Measurements from ENCODE around the gene OPCML. TPM values are rescaled to one million over a fixed set of nuclear protein-coding genes. Genes with fewer than 3 reads are reported as not detected.

The OPCML gene
- total RNA-seq, 1 experiment from 2014 or later: not detected

GRCh38 chr11:132856032-132856431 lies 676.3 kb downstream of the OPCML start:
- H3K9ac ChIP-seq (ENCODE audit: low read length): no peak overlapping the region
- H4K20me1 ChIP-seq (ENCODE audit: low read length): no peaks in the 10 kb centered on the region
- H2AFZ ChIP-seq (ENCODE audit: low read length): no peak overlapping the region
- ATAC-seq: no peak
- POLR2A ChIA-PET (ENCODE audit: unreplicated experiment): no interaction called here
- H3K9me3 ChIP-seq (ENCODE audit: low read length): 0 out of 2 replicates have a peak, but pooled peaks cover 4% of the 10 kb centered on the region
- no peaks in the 10 kb centered on the region for H3K4me1 ChIP-seq (ENCODE audit: insufficient read depth, low read length)
- no TSS peak for BruUV-seq (replicated peaks)
- no peak for TF ChIP-seq EZH2 (IDR thresholded peaks at IDR 0.05; ENCODE audit: low read length, unreplicated experiment)
- no peak for TF ChIP-seq CTCF (conservative IDR thresholded peaks at IDR 0.05; ENCODE audit: low read depth, low read length)
- no peak for TF ChIP-seq EZH2phosphoT487 (IDR thresholded peaks at IDR 0.05; ENCODE audit: borderline replicate concordance, low read length)
- H3K27ac ChIP-seq (ENCODE audit: low read length): no peak overlapping the region
- no peak for DNase-seq
- no peaks in the 10 kb centered on the region for H3F3A ChIP-seq (ENCODE audit: low read length, unreplicated experiment)
- H3K36me3 ChIP-seq (ENCODE audit: low read depth, low read length): no peaks in the 10 kb centered on the region
- no peak overlapping the region for H3K4me3 ChIP-seq (ENCODE audit: low read length)
- CTCF ChIA-PET: no interaction called here
- no peaks in the 10 kb centered on the region for H3K9me2 ChIP-seq (replicated peaks; ENCODE audit: low read length)
- no peaks in the 10 kb centered on the region for H3K79me2 ChIP-seq (ENCODE audit: low read length)
- H3K4me2 ChIP-seq (ENCODE audit: low read length): no peak overlapping the region
- H3K27me3 ChIP-seq (ENCODE audit: low read length): peaks cover 10% of the 10 kb centered on the region; the same call in 1 of the 2 replicates
- intact Hi-C loops (cut with micrococcal nuclease): no loop called here

- H3K4me1 ChIP-seq (ENCODE audit: insufficient read depth, low read length): no peaks in the 10 kb centered on the region
- ChIA-PET POLR2A (ENCODE audit: unreplicated experiment) (no interaction called here), CTCF (no interaction called here)
- intact Hi-C loops (cut with micrococcal nuclease): no loop called here
- DNase-seq (no peak), ATAC-seq (no peak)
- TF ChIP-seq EZH2 (IDR thresholded peaks at IDR 0.05; ENCODE audit: low read length, unreplicated experiment) (no peak), EZH2phosphoT487 (IDR thresholded peaks at IDR 0.05; ENCODE audit: borderline replicate concordance, low read length) (no peak), CTCF (conservative IDR thresholded peaks at IDR 0.05; ENCODE audit: low read depth, low read length) (no peak)
- no peak overlapping the region for H3K27ac ChIP-seq (ENCODE audit: low read length)
- H3K4me3 ChIP-seq (ENCODE audit: low read length): no peak overlapping the region
- H3K9ac ChIP-seq (ENCODE audit: low read length): no peak overlapping the region
- no peak overlapping the region for H2AFZ ChIP-seq (ENCODE audit: low read length)
- no peak overlapping the region for H3K4me2 ChIP-seq (ENCODE audit: low read length)
- H3K9me3 ChIP-seq (ENCODE audit: low read length): 0 out of 2 replicates have a peak, but pooled peaks cover 4% of the 10 kb centered on the region
- H3K79me2 ChIP-seq (ENCODE audit: low read length): no peaks in the 10 kb centered on the region
- H3K27me3 ChIP-seq (ENCODE audit: low read length): peaks cover 10% of the 10 kb centered on the region; the same call in 1 of the 2 replicates
- no peaks in the 10 kb centered on the region for H3K9me2 ChIP-seq (replicated peaks; ENCODE audit: low read length)
- no peaks in the 10 kb centered on the region for H3K36me3 ChIP-seq (ENCODE audit: low read depth, low read length)
- H4K20me1 ChIP-seq (ENCODE audit: low read length): no peaks in the 10 kb centered on the region
- BruUV-seq (replicated peaks): no TSS peak
- H3F3A ChIP-seq (ENCODE audit: low read length, unreplicated experiment): no peaks in the 10 kb centered on the region
Observed at GRCh38 chr11:132855516-132855915, 676.8 kb downstream of the OPCML start.

GRCh38 chr11:132853886-132854285 lies 678.4 kb downstream of the OPCML start:
- ChIA-PET CTCF (no interaction called here), POLR2A (ENCODE audit: unreplicated experiment) (no interaction called here)
- no peak overlapping the region for H3K4me2 ChIP-seq (ENCODE audit: low read length)
- H3F3A ChIP-seq (ENCODE audit: low read length, unreplicated experiment): no peaks in the 10 kb centered on the region
- no peaks in the 10 kb centered on the region for H3K9me2 ChIP-seq (replicated peaks; ENCODE audit: low read length)
- no peak for ATAC-seq
- no peak overlapping the region for H3K4me3 ChIP-seq (ENCODE audit: low read length)
- no TSS peak for BruUV-seq (replicated peaks)
- no peak overlapping the region for H3K27ac ChIP-seq (ENCODE audit: low read length)
- intact Hi-C loops (cut with micrococcal nuclease): no loop called here
- H3K27me3 ChIP-seq (ENCODE audit: low read length): no peaks in the 10 kb centered on the region
- TF ChIP-seq CTCF (conservative IDR thresholded peaks at IDR 0.05; ENCODE audit: low read depth, low read length) (no peak), EZH2phosphoT487 (IDR thresholded peaks at IDR 0.05; ENCODE audit: borderline replicate concordance, low read length) (no peak), EZH2 (IDR thresholded peaks at IDR 0.05; ENCODE audit: low read length, unreplicated experiment) (no peak)
- no peaks in the 10 kb centered on the region for H3K79me2 ChIP-seq (ENCODE audit: low read length)
- no peaks in the 10 kb centered on the region for H4K20me1 ChIP-seq (ENCODE audit: low read length)
- H3K9ac ChIP-seq (ENCODE audit: low read length): no peak overlapping the region
- H3K4me1 ChIP-seq (ENCODE audit: insufficient read depth, low read length): no peaks in the 10 kb centered on the region
- no peak for DNase-seq
- H3K9me3 ChIP-seq (ENCODE audit: low read length): peaks cover 8% of the 10 kb centered on the region
- H2AFZ ChIP-seq (ENCODE audit: low read length): no peak overlapping the region
- H3K36me3 ChIP-seq (ENCODE audit: low read depth, low read length): no peaks in the 10 kb centered on the region

Measured in PC-3 (cell line).